Stimulated activated CD8-positive, alpha-beta memory T cell treated with anti-CD3 and anti-CD28 coated beads, Interleukin-7, amount 100 ng/mL, for 4 hours (primary cell): Measurements from ENCODE around the gene AKR7A3.
"Not testable (repeated sequence)": the region's sequence is repeated elsewhere in the genome, so short reads cannot be mapped to it uniquely, and the experiment has no call there.

Experiments used
- DNase-seq, 2 donors: peaks; one replicate each; pipeline ENCODE4 v3.0.0-alpha.2; 2020; ENCODE audit warnings: low read depth in 2 of 2

The AKR7A3 gene

DNA sequence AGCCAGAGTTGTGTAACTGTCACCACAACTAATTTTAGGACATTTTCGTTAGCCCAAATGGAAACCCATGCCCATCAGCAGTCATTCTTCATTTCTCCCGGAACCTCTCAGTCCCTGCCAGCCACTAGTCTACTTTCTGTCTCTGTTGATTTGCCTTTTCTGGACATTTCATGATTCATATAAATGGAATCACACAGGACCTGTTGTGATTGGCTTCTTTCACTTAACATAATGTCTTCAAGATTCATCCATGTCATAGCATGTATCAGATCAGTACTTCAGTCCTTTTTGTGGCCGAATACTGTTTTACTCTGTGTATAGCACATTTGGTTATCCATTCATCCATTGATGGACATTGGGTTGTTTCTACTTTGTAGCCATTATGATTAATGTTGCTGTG lies 30.6 kb upstream of the AKR7A3 start:
- DNase-seq, result no peak

DNA sequence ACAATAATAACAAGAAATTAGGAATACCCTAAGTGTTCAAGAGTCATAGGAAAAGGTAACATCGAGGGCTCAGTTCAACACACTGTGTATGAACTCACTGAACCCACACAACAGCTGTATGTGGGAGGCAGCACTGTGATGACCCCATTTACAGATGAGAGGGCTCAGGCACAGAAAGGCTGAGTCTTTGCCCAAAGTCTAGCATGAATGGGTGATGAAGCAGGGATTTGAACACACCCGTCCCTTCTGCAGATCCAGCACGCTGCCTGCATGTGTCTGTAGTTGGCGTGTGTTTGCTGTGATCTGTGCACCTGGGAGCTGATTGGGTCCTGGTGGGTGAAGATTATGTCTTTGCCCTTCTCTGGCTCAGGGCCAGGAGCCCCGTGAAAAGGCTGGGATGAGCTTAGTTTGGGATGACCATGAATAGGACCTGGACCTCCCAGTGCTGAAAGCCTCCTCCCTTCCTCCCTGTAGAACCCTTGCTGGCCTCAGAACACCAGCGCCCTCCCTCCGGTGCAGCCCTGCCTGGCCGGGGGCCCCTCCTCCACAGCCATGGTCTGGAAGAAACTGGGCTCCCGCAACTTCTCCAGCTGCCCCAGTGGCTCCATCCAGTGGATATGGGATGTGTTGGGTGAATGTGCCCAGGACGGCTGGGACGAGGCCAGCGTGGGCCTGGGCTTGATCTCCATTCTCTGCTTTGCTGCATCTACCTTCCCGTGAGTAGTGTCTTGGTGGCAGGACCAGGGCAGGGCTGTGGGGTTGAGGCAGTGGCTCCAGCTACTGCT lies 28.7 kb upstream of the AKR7A3 start:
- DNase-seq, result no peak

DNA sequence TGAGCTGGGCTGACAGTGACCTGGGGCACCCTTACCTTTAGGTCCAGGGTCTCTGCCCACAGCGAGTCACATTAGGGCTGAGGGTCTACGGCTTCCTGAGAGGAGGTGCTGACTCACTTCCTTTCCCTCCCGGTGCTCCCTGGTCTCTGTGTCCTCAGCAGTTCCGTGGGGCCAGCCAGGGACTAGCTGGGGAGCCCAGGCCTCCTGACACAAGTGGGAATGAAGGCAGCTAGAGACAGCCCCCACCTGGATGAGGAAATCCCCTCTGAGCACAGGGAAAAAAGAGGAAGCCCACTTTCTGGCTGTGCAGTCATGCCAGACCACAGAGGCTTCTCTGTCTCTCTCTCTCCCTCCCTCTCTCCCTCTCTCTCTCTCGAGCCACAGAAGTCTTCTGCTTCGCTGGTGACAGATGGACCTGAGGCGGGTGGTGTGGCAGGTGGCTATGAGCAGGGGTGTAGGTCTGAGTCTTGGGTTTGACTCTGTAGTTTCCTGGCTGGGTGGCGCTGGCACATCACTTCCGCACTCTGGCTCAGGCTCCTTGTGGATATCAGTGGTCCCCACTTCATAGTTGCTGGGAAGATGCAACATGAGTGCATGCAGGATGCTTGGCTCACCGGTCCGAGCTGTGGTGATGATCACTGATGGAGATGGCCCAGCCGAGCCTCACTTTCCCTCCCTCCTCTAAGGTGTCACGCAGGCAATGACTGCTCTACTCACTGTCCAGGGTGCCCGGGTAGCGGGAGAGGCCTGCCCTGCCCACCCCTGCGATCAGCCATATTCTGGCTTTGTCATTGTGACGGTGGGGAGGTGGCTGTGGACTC lies 27.0 kb upstream of the AKR7A3 start:
- DNase-seq, result no peak

DNA sequence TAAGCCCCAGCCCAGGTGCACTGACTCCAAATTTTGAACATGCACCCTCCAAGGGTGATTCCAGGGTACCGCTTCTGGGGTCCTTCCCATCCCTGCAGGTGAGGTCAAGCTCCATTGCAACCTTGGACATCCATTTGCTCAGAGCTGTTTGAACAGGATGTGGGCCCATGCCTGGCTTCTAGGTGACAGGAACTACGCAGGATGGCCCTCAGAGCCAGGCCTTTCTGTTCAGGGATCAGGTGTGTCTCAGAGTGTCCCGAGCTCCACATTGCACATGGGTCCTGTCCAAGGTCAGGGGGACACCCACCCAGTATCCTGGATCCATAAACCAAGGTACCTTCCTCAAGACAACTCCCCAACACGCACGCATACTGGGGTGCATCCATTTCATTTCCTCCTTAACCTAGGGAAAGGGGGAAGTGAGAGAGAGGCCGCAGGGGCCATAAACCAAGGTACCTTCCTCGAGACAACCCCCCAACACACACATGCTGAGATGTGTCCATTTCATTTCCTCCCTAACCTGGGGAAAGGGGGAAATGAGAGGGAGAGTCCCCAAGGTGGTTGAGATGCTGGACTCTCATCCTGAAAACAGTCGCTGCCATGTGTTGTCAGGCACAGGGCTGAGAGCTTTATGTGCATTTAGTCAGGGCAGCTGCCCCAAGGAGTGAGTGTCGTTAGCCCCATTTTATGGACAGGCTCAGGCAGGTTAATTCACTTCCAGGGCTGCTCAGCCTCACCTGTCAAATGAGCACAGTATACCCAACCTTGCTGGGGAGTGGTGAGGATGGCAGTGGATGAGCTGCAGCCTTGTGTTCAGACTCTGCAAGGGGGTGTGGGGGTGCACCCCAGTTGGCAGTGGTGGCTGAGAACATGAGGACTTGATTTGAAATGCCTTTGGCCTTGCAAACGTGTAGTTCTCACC lies 25.7 kb upstream of the AKR7A3 start:
- no peak for DNase-seq

DNA sequence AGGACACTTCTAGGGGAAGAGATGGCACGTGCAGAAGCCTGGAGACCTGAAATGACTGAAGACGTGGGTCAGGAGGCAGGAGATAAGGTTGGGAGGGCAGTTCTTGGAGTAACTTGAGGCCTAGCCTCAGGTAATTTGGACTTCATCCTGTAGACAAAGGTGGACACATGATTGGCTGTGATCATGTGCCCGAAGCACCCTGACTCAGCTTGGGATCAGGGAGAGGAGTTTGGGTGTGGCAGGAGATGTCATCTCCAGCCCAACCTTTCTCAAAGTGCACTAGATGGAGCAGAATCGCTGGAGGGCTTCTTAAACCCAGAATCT lies 25.0 kb upstream of the AKR7A3 start:
- DNase-seq, result no peak

DNA sequence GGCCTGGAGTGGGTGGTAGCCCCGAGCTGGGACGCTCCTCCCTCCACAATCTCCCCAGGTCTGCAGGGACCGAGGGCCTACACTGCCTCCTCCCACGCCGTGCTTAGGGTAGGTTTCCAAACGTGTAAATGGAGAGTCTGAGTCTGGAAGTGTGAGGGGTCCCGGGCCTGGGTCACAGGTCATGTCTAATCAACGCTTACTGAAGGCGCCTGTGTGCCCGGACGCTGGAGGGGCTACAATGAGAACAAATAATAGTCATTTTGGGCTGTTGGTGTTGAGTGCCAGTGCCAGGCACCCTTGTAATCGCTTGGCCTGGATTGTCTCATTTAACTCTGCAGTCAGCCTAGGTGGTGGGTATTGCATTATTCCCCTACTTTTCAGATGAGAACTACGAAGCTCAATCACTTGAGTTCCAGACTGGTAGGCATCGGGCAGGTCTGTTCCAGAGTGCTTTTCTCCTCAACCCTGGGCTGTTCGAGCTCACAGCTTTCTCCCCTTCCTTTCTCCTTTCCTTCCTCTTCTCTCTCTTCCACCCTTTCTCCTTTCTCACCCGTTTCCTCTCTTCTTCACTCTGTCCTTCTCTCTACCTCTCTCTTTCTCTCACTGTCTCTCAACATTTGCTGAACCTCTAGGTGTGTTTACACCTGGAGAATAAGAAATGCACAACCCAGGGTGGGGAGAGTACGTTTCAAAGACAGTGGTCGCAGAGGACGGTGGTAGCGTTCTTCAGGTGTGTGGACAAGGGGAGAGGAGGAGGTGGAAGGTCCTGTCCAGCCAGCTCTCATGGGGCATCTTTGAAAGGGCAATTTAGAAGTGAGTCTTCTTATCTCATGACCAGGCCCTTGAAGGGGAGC lies 24.4 kb upstream of the AKR7A3 start:
- no peak for DNase-seq

DNA sequence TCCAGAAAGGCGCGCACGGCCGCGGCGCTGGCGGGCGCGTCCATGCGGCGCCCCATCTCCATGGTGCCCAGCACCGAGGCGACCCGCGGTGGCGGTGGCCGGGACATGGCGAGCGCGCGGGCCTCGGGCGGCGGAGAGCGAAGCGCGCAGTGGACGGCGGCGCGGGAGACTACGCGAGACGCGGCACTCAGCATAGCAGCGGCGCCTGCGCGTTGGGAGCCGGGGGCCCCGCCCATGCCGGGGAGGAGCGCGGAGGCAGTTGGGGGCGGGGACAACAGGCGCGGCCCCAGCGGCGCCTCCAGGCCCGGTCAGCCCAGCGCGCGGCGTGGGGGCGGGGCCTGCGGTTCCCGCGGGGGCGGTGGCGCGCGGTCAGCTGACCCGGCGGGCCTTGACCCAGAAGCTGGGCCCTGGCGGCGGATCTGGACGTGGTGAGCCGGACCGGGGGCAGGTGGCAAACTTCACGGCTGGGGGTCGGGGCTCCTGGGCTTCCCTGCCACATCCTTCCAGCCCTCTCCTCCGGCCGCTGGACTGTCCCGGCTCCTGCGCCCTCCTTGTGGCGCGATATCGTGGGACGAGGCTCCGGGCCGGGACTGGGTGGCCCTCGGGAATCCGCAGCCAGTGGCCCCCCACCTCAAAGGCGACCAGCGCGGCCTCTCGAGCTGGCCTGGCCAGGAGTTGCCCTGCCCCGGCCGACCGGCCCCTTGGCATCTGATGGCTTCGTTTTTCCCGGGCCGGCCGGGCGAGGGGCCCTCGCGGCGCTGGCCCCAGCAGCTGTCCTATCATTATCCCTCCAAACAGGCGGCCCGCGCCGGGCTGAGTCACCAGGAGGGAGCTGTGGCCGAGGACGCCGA lies 23.6 kb upstream of the AKR7A3 start, which contains the start of the genes AKR7A2 and SLC66A1:
Gene AKR7A2 (minus strand): TSS at position 214 of the 851 bp plus-strand sequence. CDS start 20 bp downstream, at position 194.
Gene SLC66A1 (plus strand): TSS at position 396 of the 851 bp plus-strand sequence. CDS start 5,352 bp downstream, outside the sequence.
- peak; percentile 69 to 87 for DNase-seq

DNA sequence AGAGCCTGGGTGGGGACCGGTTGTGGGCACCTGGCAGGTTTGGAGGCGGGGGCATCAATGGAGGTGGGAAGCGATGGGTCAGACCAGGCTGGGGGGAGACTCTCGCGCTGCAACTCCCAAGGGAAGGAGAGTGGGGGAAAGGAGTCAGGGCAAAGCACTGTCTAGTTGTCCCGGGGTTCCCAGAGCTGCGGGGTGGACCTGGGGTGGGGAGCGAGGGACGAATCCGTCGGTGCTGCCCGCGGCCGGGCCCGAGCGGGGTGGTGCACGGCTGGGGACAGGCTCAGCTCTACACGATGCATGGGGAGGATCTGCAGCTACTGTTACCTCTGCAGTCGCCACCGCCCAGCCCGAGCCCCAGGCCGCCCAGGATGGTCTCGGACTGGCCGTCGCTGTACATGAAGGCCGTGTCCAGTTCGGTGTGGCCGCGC lies 22.9 kb upstream of the AKR7A3 start:
- DNase-seq, result no peak

DNA sequence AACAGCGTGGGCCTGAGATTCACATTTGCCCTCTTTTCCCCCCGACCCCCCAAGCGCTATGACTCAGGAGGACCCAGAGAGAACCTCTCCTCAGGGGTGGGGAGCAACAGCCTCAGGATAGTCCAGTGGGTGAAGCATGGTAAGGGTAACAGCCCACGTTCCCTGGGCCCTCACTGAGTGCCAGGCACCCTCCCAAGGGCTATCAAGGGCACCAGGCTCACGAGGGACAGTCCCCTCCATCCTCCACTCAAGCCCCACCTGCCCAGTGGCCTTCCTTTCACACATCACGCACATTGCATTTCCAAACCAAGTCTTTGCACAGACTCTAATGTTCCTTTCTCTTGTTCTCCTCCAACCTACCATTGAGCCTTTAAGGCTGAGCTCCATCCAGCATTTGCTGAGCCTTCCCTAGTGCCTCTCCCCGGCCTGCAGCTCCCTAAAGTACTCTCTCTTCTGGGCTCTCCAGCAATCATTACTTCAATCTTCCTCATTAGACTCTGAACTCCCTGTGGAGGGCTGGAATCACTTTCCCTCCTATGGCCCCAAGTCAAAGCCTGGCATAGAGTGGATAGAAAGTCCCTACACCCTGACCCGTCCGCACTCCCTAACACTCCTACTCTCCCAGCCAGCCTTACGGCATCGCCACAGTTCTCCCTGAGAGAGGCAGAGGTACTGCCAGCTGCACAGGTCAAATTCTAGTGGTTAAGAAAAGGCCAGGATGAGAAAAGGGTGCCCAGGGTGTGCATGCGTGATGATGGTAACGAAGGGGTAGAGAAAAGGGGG lies 22.3 kb upstream of the AKR7A3 start:
- no peak for DNase-seq

DNA sequence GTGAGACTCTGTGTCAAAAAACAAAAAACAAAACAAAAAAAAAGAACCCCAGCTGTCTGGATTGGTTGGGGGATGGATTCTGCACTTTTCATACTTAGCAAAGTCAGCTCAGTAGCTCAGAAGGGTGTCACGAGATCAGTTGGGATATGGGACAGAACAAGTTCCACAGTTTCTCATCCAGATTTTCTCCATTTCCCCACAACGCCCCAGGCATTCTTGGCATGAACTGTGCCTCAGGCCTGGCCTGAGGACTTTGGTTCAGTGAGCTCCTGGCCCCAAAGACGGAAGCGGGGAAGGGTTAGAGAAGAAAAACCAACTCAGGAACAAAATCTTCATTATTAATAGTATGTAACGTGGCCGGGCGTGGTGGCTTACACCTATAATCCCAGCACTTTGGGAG lies 21.5 kb upstream of the AKR7A3 start:
- DNase-seq, result no peak

DNA sequence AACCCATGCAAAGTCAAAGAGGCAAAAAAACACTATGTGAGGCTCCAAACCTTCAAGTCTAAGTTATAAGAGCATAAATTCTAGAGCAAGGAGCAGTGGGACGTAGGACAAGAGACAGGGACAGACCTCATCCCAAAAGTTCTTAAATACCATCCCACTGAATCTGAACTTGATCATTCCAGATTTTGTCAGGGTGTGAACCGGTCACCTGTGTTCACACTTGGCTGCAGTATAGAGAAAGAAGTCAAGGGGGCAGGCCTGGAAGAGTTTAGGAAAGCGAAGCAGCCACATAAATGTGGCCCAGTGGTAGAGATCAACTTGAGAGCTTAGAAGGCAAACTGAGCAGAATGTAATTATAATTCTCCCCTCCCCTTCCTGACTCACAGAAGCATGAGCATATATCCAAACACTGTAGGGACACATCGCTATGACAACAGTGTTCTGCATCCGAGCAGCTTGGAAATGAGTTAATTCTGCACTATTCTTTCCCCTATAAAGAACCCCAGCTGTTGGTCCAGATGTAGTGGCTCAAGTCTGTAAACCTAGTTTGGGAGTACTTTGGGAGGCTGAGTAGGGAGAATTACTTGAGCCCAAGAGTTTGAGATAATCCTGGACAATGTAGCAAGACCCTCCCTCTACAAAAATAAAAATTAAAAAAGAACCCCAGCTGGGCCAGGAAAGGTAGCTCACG lies 20.7 kb upstream of the AKR7A3 start:
- no peak for DNase-seq

DNA sequence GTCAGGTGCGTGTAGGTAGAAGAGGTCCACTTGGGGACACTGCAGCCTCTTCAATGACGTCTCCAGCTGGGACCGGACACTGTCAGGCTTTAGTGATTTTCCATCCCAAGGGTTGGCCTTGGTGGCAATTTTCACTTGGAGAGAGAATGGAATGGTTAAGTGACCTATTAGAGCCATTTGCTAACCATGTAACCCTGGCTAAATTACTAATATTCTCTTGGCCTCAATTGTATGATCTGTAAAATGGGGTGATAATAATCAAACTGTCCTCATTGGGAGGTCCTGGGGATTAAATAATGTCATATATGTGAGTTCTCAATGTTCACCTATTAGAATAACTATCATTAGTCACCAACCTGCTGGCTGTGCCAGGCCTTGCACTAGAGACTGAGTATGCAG lies 19.9 kb upstream of the AKR7A3 start:
- DNase-seq, result no peak

DNA sequence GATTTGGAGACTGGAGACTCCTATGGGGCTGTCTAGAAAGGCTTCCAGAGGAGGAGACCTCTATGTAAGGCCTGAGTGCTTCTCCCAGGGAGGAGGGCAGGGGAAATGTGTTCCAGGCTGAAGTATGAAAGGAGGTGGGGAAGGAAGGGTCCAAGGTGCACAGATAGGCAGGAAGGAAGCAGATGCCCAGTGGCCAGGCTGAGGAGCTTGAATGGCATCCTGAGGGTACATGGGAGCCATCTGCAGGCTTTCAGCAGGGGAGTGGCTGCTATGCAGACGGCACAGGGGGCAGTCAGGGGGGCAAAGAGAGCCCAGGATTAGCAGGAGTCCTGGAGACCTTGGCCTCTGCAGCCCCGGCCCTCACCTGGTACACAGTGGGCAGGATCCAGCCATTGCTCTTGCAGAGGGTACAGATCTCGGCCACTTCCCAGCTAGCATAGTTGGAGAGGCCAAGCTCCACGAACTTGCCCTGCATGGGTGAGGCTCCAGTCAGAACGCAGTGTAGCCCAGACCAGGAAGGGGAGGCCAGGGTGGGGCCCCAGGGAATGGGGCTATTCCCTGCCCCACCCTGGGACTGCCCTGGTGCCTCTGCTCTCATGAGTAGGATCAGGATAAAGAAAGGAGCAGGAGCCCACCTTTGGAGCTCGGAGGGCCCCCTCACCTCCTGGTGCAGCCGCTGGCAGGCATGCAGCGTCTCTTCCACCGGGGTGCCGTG lies 19.4 kb upstream of the AKR7A3 start:
- DNase-seq, result no peak

DNA sequence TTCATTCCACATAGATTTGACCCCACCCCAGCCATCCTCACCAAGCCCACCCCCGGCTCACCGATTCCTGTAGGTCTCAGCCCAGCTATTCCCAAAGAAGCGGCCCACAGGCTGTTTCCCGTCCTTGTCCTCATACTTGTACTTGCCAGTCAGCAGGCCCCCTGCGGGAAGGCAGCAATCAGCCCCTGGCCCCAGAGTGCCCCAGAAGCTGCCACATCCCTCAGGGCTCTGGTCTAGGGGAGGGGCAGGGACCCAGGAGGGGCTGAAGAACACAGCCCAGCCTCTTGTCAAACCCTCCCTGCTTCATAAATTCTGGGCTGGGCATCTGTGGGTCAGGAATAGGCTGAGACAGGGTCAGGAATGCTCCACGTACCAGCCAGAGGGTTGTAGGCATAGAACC lies 18.4 kb upstream of the AKR7A3 start:
- no peak for DNase-seq

DNA sequence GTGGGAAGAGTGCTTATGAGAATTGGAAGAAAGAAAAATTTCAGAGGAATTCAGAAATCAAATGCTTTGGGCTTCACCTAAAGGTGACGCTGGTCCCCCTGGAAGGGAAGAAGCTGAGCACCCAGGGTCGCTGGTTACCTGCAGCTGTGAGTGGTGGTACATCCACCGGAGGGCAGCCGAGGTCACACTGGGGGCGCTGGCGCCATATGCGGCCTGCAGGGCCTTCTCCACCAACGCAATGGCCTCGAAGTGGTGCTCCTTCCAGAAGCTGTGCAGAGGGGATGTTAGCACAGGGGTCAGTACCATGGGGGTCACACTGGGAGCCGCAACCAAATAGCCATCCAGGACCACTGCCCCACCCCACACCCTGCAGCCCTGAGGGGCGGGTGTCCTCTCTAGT lies 17.3 kb upstream of the AKR7A3 start:
- no peak for DNase-seq

DNA sequence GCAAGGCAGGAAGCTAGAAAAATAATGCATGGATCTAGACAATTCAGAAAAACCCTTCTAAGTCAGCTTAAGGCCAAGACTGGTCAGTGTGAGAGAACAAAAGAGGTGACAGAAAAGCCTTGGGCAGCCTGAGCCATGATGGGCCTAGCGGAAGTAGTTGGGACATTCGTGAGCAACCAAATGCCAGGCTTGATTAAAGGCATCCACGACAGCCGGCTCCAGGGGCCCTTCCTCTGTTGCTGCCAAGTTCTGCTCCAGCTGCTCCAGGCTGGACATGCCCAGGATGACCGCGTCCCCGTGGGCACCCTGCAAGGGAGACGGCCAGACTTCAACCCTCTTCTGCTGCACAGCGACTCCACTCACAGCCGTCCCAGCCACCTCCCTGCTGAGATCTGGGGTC lies 15.5 kb upstream of the AKR7A3 start:
- not testable (repeated sequence) for DNase-seq

DNA sequence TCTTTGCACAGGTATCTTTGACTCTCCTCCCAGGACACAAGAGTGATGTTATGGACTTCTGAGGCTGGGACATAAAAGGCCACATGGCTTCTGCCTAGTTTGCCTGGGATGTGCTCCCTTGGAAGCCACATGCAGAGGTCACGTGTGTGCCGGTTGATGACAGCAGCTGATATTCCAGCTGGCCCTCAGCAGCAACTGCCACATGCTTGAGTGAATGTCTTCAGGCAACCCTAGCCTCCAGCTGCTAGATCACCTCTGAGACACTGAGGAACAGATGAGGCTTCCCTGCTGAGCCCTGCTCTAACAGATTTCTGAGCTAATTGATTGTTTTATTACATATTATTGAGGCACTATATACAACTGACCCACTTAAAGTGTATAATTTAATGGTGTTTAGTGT lies 11.6 kb upstream of the AKR7A3 start:
- no peak for DNase-seq

DNA sequence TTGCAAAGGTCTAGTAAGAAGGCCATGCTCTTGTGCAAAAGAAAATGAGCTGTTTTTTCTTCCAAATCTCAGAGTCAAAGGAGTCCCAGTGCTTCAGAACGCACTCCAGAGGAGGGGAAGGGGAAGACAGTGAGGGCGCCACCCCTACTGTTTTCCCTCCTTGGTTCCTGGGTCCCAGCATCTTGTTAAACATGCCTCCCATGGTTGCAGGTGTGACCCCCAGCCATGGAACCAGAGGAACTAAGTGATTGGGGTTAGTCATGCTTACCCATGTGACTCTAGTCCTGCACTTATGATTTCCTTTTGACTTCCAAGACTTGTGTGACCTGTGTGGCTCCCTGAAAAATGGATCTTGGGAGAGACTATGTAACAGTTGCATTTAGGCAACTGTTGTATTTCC lies 6.1 kb upstream of the AKR7A3 start:
- DNase-seq, result no peak
